Measurements from ENCODE around the gene RABAC1.

The RABAC1 gene

DNA sequence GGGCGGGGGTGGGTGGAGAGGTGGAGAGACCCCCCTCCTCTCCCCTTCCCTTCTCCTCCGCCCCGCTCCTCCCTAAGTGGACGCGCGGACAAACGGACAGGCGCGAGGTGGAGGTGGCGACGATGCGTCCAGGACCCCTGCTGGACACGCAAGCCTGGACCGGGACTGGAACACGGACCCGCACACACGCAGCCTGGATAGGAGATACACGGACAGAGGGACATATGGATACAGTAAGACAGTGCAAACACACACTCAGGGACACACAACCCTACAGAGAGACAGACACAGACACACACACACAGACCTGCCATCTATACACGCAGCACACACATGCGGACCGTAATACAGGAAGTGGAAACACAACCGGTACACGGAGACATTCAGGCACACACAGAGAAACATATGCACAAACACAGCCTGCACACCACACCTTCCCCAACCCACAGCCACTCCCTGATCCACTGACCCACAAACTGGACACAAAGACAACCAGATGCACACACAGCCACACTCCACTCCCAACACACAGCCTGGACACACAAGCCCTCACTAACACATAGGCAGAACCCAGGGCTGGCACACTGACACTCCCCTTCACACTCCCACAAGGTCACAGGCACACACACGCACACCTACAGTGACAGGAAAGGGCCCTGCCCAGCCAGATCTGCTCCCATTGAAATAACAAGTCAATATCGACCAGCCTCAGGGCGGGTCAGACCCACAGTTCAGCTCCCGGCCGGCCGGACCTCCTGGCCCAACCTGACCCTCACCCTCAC lies 30.2 kb downstream of the RABAC1 start:
- no peak for DNase-seq (ENCODE audit: low read depth)

GRCh38 chr19:41928221-41928683 lies 30.9 kb downstream of the RABAC1 start, which contains the start of gene ERFL:
ERFL (minus strand) TSS chr19:41928449; CDS start chr19:41912919, 15,530 bp downstream.
- DNase-seq (ENCODE audit: low read depth) = no peak

DNA sequence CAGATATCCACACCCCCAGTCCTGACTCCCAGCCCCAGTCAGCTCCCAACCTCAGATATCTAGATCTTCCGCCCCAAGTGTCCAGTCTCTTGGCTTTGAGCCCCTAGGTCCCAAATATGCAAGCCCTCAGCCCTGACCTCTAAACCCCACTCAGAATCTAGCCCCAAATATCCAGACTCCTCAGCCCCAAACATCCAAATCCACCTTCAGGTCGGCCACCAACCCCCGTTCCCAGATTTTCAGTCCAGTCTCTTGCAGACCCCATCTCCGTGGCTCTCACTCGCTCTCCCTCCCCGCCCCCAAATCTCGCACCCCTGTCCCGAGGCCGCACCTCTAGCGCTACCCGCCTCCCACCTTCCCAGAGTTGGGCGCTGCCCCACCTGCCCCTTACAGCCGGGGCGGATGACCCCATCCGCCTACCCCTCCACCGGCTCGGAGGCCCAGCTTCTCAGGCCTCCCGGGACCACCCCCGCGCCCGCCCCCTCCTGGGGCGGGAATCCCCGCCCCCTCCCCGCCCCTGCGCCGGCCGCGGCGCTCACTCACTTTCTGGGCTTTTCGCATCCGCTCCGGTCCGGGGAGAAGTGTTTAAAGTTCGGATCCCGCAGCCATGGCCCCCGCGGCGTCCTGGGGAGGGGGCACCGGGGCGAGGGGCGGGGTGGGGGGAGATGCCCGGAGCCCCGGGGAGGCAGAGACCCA lies 31.5 kb downstream of the RABAC1 start:
- no peak for DNase-seq (ENCODE audit: low read depth)

- DNase-seq (ENCODE audit: low read depth) = no peak
Measured at GRCh38 chr19:41926763-41927496, 32.2 kb downstream of the RABAC1 start.

DNA sequence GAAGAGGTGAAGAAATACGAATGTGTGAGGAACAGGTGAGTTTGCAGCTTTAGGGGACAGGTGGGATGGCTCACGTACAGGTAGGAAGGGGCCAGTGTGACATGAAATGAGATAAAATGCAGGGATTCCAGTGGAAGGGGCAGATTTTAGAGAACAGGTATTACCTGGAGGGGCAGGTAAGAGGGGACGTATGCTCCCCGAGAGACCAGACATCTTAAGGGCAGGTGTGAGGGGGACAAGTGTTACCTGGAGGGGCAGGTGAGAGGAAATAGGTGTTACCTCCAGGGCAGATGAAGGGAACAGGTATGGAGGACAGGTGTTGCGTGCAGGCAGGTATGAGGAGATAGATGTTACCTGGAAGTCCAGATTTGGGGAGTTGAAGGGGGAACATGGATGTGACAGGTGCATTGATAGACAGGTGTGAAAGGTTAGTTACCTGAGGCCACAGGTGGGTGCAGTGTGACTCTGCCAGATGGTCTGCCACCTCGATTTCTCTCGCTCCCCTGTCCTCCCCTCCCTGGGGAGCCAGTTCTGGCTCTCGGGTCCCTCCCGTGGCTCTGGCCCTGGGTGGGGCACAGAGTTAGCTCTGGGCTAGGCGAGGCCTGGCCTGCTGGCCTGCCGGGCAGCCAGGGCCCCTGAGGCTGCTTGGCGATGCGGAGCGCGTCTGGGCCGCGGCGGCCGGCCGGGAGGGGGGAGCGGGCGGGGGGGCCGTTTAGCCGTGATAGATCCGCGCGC lies 32.9 kb downstream of the RABAC1 start:
- DNase-seq (ENCODE audit: low read depth) = no peak

- DNase-seq (ENCODE audit: low read depth) = no peak
Measured at GRCh38 chr19:41925208-41926003, 33.7 kb downstream of the RABAC1 start.

DNA sequence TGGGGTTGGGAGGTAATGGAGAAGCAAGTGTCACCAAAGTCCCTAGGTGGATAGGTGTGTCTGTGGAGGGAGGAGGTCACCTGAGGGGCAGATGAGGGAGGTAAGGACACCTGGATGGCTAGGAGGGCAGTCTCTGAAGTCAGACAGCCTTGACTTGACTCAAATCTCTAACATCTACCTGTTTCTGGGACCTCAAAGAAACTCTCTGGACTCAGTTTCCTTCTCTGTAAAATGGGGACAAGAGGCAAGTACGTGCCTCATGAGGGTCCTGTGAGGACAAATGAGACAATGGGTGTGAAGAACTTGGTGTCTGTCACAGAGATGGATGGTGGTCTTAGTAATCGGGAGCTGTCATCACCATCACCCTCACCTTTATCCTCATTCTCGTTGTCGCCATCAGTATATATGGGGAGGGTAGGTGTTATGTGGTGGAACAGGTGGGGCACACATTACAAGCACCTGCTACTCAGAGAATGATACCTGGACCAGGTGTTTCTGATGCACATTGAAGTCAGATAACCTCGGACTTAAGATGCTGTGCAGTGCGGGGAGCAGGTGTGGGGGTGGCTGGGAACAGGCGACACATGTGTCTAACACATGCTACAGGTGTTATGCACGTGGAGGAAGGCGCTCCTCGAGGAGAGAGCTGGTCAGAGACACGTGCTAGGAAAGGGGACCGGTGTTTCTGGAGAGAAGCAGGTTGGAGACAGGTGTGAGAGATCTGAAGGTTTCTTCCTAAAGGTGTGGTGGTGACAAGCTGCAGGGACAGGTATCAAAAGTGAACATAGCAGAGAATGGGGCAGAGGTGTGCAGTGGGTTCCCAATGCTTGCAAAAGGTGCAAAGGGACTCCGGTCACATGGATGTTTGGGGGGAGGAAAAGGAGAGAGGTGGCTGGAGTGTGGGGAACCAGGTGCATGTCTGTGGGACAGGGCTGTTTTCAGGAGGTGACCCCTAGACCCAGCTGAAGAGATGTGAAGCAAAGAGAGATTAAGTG lies 34.7 kb downstream of the RABAC1 start:
- DNase-seq (ENCODE audit: low read depth) = no peak

GRCh38 chr19:41923045-41923788 lies 35.9 kb downstream of the RABAC1 start:
- no peak for DNase-seq (ENCODE audit: low read depth)

DNA sequence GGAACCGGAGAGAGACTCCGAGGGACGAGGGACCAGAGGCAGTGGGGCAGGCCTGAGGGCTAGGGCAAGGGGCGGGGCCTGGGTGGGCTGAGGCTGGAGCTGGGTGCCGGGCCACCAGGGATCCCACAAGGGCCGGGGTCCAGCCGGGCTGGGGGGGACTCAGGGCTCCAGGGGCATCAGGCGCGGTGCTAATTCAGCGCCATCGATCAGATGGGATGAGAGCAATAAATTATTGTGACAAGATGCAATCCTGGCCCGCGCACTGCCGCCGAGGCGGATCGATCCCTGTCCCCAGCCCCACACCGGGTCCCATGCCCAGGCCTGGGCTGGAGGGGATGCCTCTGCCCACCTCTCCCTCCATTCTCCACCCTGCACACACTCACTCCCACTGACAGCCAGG lies 36.5 kb downstream of the RABAC1 start:
- DNase-seq (ENCODE audit: low read depth) = no peak

DNA sequence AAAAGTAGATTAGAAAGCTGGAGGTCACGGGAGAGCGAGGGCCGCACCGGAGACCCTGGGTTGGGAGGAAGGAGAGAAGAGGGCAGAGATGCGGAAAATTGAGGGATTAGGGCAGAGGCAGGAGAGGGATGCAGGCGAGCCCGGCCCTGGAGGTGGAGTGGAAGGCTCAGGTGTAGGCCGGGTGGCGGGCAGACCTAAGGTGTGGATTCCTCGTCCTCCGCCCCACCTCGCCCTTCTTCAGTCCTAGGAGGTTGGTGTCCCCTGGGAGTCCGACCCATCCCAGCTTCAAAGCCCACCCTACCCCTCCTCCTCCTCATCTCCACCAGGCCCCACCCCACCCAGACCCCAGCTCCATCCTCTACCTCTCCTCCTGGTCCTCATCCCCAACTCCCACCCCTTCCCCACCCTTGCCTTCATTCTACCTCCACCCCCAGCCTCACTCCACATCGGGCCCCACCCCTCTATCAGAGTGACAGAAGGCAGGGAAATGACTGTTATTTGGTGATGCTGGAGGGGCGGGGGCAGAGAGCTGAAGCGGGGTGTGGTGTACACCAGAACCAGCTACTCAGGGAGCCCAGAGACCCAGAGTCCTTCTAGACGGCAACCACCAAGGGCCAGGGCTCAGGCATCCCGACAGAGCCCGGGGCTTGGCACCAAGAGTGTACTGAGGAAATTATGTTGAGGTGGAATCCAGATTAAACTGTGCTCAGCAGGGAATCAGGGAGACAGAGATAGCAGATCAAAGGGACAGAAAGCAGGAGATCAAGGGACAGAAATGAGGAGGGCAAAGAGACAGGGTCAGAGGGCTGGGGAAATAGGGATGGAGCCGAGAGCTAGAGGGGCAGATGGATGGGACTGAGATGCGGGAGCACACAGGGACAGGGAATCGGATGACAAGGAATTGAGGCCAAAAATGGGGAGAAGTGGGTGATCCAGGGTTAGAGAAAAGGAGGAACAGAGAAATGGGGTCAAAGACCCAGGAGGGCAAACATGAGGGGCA lies 37.2 kb downstream of the RABAC1 start:
- DNase-seq (ENCODE audit: low read depth) = no peak

DNA sequence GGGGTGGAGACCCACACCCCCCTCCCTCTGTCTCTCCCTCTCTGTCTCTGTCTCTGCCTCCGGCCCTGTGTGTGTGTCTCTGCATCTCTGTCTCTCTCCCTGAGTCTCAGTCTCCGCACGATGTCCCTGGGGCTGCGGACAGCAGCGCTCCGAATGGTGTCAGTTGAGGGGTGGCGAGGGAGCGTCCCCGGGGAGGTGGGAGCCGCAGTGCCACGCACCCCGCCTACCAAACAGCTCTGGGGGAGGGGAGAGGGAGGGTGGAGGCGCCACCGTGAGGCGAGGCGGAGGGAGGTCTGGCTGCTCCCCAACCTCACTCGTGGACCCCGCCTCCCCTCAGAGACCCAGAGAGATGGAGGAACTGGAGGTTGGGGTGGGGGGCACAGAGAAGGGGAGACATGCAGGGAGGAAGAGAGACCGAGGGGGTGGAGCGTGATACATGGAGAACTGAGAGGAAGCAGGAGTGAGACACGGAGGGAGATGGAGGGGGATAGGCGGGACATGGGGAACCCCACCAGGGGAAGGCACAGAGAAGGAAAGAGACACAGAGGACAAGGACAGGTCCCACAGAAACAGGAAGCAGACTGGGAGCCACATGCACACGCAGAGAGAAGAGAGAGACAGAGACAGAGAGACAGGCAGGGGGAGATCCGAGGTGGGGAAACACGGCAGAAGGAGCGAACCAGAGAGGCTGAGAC lies 38.1 kb downstream of the RABAC1 start:
- no peak for DNase-seq (ENCODE audit: low read depth)

- no peak for DNase-seq (ENCODE audit: low read depth)
Measured at GRCh38 chr19:41919948-41920712, 39.0 kb downstream of the RABAC1 start.

DNA sequence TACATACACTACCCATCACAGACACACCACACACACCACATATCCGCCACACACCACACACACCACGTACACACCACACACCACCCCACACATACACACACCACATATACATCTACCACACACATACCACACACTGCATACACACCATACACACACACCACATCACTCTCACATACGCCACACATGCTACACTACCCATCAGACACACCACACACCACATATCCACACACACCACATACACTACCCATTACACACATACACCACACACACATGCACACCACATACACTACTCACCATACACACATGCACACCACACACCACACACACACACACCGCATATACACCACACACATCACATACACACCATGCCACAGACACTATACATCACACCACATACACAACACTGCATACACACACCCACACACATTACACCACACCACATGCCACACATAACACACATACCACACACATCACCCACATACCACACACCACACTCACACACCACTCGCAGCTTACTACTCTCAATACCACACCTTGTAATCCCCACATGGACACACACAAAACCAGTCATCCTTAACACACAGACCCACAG lies 40.4 kb downstream of the RABAC1 start:
- no peak for DNase-seq (ENCODE audit: low read depth)

DNA sequence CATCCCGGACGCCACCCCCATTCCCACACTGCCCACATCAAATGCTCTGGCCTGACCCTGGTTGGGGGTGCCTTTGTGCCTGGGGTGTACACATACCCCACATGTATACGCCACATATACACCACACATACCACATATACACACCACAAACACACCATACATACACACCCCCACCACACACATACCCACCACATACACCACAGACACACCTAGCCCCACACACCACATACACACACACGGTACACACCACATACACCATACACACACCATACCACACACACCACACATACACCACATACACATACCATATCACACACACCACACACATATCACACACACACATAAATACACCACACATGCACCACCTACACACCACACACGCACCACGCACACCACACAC lies 41.0 kb downstream of the RABAC1 start:
- no peak for DNase-seq (ENCODE audit: low read depth)

DNA sequence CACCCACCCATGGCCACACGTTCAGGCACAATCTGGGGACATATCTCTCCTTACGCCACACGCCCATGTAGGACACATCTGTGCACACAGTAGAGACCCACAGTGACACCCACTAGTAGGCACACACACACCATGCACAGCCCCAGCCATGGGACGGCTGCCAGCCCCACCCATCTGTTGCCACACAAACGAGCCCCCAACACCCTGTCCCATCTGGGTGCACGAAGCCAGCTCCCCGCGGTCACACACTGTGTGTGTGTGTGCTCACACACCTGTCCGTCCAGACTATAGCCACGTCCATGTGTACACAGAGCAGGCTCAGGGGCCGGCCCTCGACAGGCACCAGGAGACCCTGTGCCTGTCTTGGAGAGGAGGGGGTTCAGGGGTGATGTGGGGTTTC lies 41.4 kb downstream of the RABAC1 start:
- DNase-seq (ENCODE audit: low read depth) = no peak

DNA sequence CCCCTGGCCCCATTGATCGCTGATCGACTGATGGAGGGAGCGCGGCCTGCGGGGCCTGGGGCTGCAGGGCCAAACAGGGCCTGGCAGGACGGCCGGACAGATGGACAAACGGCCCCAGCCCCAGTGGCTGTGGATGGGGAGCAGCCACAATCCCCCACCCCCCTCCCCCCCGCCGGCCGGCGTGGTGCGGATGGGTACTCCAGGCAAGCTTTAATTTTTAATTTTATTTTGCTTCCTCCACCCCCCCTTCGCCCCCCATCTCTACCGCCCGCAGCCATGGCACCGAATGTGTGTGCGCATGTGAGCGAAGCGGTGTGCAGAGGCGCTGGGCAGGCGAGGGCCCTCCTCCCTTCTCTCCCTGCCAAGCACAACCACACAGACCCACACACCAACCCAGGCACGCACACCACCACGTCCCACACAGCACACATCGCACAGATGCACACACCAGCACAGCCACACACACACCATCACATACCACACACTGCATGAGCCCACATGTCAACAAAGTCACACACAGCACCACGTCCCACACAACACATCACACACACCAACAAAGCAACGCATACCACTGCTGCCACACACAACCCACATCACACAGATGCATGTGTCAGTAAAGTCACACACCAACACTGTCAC lies 43.2 kb downstream of the RABAC1 start:
- no peak for DNase-seq (ENCODE audit: low read depth)

Measured in stimulated activated CD8-positive, alpha-beta memory T cell treated with anti-CD3 and anti-CD28 coated beads, Interleukin-7, amount 100 ng/mL, for 24 hours (primary cell).